Right lobe of liver (tissue), 6 donors: ENCODE measurements around the gene TGFBR3L. TPM values are rescaled to one million over a fixed set of nuclear protein-coding genes. Genes with fewer than 3 reads are reported as not detected.

Source experiments
- ATAC-seq, 4 donors: fragments of 200-7000 bp; cut with Tn5 transposase; one replicate each; pipeline ENCODE4 v1.9.1; 2020; ENCODE audit warnings: mild to moderate bottlenecking in 4 of 4, moderate library complexity in 4 of 4
- DNase-seq, 3 donors: peaks; one replicate each; pipeline ENCODE4 v3.0.0-alpha.2; 2020
- H3K27ac ChIP-seq, 3 donors: fragments of 200-600 bp; one replicate each; pipeline ENCODE4 v1.8.0; 2022
- H3K27me3 ChIP-seq, 2 donors: fragments of 200-600 bp; one replicate each; pipeline ENCODE4 v1.8.0; 2022
- H3K36me3 ChIP-seq, 4 donors: fragments of 200-600 bp; sonication (generic) in 1 of 4; one replicate each; pipeline versions ENCODE4 v1.5.1 to v1.8.0; 2017 to 2022; ENCODE audit warnings: control low read depth in 1 of 4
- H3K4me1 ChIP-seq, 4 donors: fragments of 200-600 bp; sonication (generic) in 1 of 4; one replicate each; pipeline versions ENCODE4 v1.5.1 to v1.8.0; 2017 to 2022; ENCODE audit warnings: control low read depth in 1 of 4
- H3K4me3 ChIP-seq, 3 donors: fragments of 200-600 bp; one replicate each; pipeline ENCODE4 v1.8.0; 2022
- H3K9me3 ChIP-seq, 4 donors: fragments of 200-600 bp; sonication (generic) in 1 of 4; one replicate each; pipeline versions ENCODE4 v1.5.1 to v1.8.0; 2017 to 2022; ENCODE audit warnings: control low read depth in 1 of 4
- POLR2A ChIP-seq: fragments of 450-650 bp; IDR thresholded peaks from one replicate; pipeline ENCODE4 v1.6.1; 2017; ENCODE audit warnings: antibody characterized with exemption, mild to moderate bottlenecking
- whole genome bisulfite sequencing: methylation state at CpG from one replicate; pipeline ENCODE4 v1.1.6; 2018; ENCODE audit warnings: low coverage, low lambda C conversion rate; ENCODE audit not compliant: insufficient coverage; ENCODE audit errors: missing lambda C conversion rate; 5-methylcytosine and 5-hydroxymethylcytosine counted together
- intact Hi-C, 2 donors: fragments of 100-400 bp; cut with DNase I; formaldehyde crosslinking; loops; one replicate each; pipeline versions ENCODE4 v1.11.2 to v1.14.1; 2022
- total RNA-seq, 6 experiments: library from RNA; depleted of rRNA in 2 of 6; stranded (reverse); fragments of >200 nt in 2 of 6; fragmentation: NEBNext Ultra II Directional in 3 of 6; extraction: Animal tissue kit (Norgen Biotek cat#: 25700) in 3 of 6; gene quantifications; one replicate each; pipeline versions ENCODE4 v1.1.0 to v1.2.4, GENCODE V29; 2016 to 2023
- TF ChIP-seq, protein P1 (sequence below), 4 donors: fragments of 200-600 bp in 3 of 4; fragments of 450-650 bp in 1 of 4; IDR thresholded peaks; one replicate each; pipeline versions ENCODE4 v1.5.1 to v1.8.0; 2016 to 2022; ENCODE audit warnings: antibody characterized with exemption in 4 of 4, mild to moderate bottlenecking in 2 of 4
- donor health status: DM: no; HTN: yes; CAD: no.
- donor health status: DM: no; HTN: no; CAD: no.
- donor health status: DM: no; HTN: no; CAD: no.
- donor health status: DM: no; HTN: yes; CAD: no.
- donor health status: DM: no; HTN: yes; CAD: no.

TGFBR3L gene
- total RNA-seq, 6 experiments from 2014 or later, result 0.42 to 2.9 (median 1.3) TPM

DNA sequence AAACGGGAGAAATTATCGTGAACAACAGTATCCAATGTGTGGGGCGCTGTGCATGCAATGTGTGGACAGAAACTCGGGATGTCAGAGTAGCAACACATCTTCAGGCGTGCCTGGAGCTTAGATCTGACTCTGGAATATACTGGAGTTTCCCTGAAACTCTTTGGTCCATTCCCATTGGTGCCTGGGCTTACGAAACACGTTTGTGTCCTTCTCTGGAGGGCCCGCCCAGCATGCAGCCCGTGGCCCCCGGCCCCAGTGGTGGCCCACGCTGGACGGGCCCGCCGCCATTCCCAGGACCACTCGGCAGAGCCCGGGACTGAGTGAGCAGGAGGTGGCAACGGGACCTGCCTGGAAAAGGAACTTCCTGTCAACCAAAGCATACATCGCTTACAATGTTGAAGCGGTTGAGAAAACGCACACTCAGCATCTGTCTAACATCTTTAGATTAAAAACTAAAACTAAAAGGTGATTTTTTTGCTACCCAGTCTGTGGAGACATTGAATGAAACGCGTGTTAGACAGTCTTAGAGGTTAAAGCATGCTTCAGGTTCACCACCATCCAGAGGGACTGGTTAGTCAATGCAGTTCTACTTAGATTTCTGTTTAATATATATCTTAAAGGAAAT is 48.1 kb downstream of the TGFBR3L start:
- Histone ChIP-seq H3K4me1 (peaks cover 0 to 20% (median 9%) of the 10 kb centered on the region in 4 donors), H3K9me3 (no peaks in the 10 kb centered on the region), H3K27ac (peak overlapping the region in 2 of 3 donors; percentile 61 to 66), H3K4me3 (peak overlapping the region in 1 of 3 donors; percentile 4), H3K36me3 (peaks cover 0 to 43% (median 5%) of the 10 kb centered on the region in 4 donors), H3K27me3 (no peaks in the 10 kb centered on the region)
- intact Hi-C loops, result no loop called here
- 35% methylated on average over 17 of the region's 22 CpGs for WGBS
- DNase-seq (no peak), ATAC-seq (peak; percentile 54 to 82 (median 68))
- no peak for TF ChIP-seq POLR2A
- TF ChIP-seq, protein P1, sequence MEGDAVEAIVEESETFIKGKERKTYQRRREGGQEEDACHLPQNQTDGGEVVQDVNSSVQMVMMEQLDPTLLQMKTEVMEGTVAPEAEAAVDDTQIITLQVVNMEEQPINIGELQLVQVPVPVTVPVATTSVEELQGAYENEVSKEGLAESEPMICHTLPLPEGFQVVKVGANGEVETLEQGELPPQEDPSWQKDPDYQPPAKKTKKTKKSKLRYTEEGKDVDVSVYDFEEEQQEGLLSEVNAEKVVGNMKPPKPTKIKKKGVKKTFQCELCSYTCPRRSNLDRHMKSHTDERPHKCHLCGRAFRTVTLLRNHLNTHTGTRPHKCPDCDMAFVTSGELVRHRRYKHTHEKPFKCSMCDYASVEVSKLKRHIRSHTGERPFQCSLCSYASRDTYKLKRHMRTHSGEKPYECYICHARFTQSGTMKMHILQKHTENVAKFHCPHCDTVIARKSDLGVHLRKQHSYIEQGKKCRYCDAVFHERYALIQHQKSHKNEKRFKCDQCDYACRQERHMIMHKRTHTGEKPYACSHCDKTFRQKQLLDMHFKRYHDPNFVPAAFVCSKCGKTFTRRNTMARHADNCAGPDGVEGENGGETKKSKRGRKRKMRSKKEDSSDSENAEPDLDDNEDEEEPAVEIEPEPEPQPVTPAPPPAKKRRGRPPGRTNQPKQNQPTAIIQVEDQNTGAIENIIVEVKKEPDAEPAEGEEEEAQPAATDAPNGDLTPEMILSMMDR (IDR thresholded peaks at IDR 0.05), result no peak

DNA sequence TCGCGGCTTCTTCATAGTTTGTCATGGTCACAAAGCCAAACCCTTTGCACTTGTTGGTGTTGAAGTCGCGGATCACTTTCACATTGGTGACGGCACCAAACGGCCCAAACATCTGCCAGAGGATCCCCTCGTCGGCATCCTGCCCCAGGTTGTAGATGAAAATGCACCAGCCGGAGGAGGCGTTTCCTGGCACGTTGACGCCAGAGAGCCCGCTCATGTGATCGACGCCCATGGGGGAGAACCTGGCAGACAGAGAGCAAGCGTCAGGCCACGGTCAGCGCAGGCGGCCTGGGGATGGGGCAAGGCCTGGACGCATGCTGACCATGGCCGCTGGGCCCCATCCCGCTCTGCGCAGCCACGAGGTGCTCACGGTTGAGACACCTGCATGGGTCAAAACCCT is 48.9 kb downstream of the TGFBR3L start:
- H3K36me3 ChIP-seq, result peaks cover 0 to 43% (median 5%) of the 10 kb centered on the region in 4 donors

DNA sequence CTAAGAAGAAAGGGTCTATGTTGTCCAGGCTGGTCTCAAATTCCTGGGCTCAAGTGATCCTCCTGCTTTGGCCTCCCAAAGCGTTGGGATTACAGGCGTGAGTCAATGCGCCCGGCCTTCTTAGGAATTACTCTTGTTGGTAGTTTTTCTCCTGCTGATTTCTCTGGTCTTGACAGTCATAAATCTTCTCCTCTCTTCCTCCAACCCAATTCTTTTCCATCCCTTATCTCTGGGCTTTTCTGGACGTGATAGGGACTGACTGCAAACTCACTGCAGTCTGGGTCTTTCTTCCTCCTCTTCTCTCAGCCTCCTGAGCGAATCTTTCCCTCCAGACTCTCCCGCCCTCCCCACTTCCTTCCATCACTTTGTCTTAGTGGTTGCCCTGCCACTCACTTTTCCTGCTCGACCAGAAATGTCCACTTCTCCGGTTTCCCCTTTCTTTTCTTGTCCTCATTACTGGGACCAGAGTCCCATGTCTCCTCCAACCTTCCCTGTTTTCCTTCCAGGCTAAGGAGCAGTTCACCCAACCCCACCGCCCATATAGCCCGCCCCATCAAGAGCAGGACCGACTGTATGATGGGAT is 50.7 kb downstream of the TGFBR3L start:
- WGBS, result 85% methylated on average over 11 of the region's 12 CpGs
- no peak for DNase-seq

More for the DNA sequence above, 48.9 kb downstream of the TGFBR3L start:
- H3K9me3 ChIP-seq, result no peaks in the 10 kb centered on the region
- no peak overlapping the region for H3K27ac ChIP-seq
- no peaks in the 10 kb centered on the region for H3K27me3 ChIP-seq
- H3K4me3 ChIP-seq, result no peak overlapping the region
- TF ChIP-seq POLR2A, result no peak
- TF ChIP-seq, protein P1 (IDR thresholded peaks at IDR 0.05), result no peak
- intact Hi-C loops, result no loop called here
- H3K4me1 ChIP-seq, result peaks cover 0 to 20% (median 9%) of the 10 kb centered on the region in 4 donors
- WGBS, result 86% methylated on average over 9 of the region's 25 CpGs
- ATAC-seq (peak in 2 of 4 donors; percentile 8 to 16), DNase-seq (no peak)

DNA sequence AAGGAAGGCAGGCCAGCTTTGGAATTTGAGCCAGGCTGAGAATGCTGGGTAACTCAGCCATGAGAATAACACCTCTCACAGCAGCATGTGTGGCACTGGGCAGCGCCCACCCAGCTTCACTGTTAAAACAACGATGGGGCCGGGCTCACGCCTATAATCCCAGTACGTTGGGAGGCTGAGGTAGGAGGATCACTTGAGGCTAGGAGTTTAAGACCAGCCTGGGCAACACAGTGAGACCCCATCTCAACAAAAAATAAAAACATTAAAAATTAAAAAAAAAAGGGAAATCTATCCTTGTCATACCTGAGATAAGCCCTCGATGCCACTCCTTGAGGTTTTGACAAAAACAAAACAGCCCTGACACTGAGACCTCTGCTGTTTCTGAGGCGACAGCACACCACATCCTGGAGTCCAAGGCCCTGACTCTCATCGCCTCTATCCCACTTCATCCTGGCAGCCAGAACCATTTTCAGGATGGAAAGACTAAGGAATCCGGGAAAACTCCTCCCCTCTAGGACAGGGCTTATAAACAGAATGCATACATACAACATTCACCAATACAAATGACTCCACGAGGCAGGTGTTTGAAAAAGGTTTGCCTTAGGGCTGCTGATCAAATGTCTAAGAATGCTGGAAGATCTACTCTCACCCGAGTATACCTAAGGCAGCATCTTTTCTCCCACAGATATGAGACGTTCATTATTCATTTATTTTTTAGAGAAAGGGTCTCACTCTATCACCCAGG is 51.5 kb downstream of the TGFBR3L start:
- no peak overlapping the region for H3K4me3 ChIP-seq
- H3K27me3 ChIP-seq, result no peaks in the 10 kb centered on the region
- TF ChIP-seq, protein P1 (IDR thresholded peaks at IDR 0.05), result no peak
- no peak for TF ChIP-seq POLR2A
- H3K36me3 ChIP-seq, result peaks cover 0 to 33% (median 5%) of the 10 kb centered on the region in 4 donors
- WGBS, result 79% methylated on average over 11 of the region's 12 CpGs
- H3K9me3 ChIP-seq, result no peaks in the 10 kb centered on the region
- no peak overlapping the region for H3K27ac ChIP-seq
- peaks cover 0 to 20% (median 9%) of the 10 kb centered on the region in 4 donors for H3K4me1 ChIP-seq
- intact Hi-C loops, result no loop called here
- DNase-seq, result no peak
- no peak for ATAC-seq

More for the DNA sequence above, 50.7 kb downstream of the TGFBR3L start:
- TF ChIP-seq, protein P1 (IDR thresholded peaks at IDR 0.05), result no peak
- TF ChIP-seq POLR2A, result no peak
- Histone ChIP-seq H3K9me3 (no peaks in the 10 kb centered on the region), H3K27me3 (no peaks in the 10 kb centered on the region), H3K27ac (no peak overlapping the region), H3K4me3 (no peak overlapping the region), H3K4me1 (peaks cover 0 to 20% (median 9%) of the 10 kb centered on the region in 4 donors), H3K36me3 (peaks cover 0 to 38% (median 5%) of the 10 kb centered on the region in 4 donors)
- no peak for ATAC-seq
- intact Hi-C loops, result no loop called here
